GM21367 (cell line): ENCODE data around the gene SELL.
"Not testable (repeated sequence)": the region's sequence is repeated elsewhere in the genome, so short reads cannot be mapped to it uniquely, and the experiment has no call there.

Source experiments
- ATAC-seq: cut with Tn5 transposase; IDR thresholded peaks from one replicate; pipeline ENCODE4 v1.9.1; 2021; ENCODE audit not compliant: unreplicated experiment

The SELL gene

GRCh38 chr1:169670244-169670643 is 41.2 kb downstream of the SELL start:
- not testable (repeated sequence) for ATAC-seq

DNA sequence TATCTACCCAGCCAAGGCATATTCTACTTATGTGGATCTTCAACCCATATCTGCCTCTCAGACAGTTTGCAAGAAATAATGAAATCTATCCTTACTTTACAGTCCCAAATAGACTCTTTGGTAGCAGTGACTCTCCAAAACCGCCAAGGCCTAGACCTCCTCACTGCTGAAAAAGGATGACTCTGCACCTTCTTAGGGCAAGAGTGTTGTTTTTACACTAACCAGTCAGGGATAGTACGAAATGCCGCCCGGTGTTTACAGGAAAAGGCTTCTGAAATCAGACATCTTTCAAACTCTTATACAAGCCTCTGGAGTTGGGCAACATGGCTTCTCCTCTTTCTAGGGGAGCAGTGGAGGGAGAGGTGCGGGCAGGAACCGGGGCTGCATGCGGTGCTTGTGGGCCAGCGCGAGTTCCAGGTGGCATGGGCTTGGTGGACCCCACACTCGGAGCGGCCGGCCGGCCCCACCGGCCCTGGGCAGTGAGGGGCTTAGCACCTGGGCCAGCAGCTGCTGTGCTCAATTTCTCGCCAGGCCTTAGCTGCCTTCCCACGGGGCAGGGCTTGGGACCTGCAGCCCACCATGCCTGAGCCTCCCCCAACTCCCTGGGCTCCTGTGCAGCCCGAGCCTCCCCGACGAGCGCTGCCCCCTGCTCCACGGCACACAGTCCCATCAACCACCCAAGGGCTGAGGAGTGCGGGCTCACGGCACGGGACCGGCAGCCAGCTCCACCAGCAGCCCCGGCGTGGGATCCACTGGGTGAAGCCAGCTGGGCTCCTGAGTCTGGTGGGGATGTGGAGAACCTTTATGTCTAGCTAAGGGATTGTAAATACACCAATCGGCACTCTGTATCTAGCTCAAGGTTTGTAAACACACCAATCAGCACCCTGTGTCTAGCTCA is 43.5 kb downstream of the SELL start:
- not testable (repeated sequence) for ATAC-seq

DNA sequence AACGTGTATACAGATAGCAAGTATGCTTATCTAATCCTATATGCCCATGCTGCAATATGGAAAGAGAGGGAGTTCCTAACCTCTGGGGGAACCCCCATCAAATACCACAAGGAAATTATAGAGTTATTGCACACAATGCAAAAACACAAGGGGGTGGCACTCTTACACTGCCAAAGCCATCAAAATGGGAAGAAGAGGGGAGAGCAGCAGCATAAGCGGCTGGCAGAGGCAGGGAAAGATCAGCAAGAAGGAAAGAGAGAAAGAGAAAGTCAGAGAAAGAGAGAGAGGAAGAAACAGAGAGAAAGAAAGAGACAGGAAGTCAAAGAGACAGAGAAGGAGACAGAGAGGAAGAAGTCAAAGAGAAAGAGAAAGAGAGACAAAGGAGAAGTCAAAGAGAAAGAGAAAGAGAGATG is 44.2 kb downstream of the SELL start:
- peak; percentile 62 for ATAC-seq

DNA sequence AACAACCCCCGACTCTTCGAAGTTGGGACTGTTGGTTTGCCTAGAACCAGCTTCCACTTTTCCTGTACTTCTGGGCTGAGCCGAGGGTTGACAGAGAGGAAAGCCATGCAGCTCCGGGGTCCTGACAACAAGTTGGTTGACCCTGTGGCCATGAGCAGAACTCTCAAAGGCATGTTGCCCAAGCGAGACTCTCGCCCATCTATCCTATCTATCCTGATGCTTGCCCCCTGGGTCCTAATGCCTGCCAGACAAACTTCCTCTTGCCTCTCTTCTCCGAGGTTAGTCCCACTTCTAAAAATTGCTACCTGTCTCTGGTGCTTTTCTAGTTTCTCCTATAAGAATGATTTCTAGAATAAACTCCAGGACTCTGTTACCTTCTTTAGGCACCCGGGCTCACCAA is 48.7 kb downstream of the SELL start:
- not testable (repeated sequence) for ATAC-seq

DNA sequence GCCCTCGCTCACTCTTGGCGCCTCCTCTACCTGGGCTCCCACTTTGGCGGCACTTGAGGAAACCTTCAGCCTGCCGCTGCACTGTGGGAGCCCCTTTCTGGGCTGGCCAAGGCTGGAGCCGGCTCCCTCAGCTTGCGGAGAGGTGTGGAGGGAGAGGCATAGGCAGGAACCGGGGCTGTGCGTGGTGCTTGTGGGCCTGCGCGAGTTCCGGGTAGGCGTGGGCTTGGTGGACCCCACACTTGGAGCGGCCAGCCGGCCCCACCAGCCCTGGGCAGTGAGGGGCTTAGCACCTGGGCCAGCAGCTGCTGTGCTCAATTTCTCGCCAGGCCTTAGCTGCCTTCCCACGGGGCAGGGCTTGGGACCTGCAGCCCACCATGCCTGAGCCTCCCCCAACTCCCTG is 50.4 kb downstream of the SELL start:
- not testable (repeated sequence) for ATAC-seq

- not testable (repeated sequence) for ATAC-seq
Observed at GRCh38 chr1:169658777-169659176, 52.6 kb downstream of the SELL start.

DNA sequence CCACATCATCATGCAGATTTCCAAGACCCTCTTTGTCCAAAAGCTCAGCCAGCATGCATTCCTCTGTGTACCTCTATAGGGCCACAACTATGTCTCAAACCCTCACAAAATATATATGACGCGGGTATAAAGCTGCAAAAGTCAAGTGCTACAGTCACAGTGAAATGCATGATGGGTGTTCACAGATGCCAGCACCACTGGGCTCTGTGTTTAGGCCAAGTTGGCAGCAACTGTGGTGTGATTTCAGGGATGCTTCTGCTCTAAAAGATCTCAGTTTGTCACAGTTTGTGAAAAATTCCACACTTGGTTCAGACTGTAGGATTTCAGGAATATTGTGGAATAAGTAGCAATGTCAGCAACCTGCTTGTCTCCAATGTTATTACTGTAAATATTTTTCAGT is 57.5 kb downstream of the SELL start:
- ATAC-seq, result no peak

DNA sequence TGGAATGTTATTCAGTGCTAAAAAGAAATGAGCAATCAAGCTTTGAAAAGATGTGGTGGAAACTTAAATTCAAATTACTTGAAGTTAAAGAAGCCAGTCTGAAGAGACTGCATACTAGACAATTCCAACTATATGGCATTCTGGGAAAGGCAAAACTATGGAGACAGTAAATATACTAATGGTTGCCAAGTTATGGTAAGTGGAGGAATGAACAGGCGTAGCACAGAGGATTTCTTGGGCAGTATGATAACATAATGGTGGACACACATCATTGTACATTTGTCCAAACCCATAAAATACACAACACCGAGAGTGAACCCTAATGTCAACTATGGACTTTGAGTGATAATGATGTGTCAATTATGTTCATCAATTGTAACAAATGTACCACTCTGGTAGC is 60.4 kb downstream of the SELL start:
- ATAC-seq, result no peak

GRCh38 chr1:169650551-169650950 is 60.9 kb downstream of the SELL start:
- no peak for ATAC-seq

DNA sequence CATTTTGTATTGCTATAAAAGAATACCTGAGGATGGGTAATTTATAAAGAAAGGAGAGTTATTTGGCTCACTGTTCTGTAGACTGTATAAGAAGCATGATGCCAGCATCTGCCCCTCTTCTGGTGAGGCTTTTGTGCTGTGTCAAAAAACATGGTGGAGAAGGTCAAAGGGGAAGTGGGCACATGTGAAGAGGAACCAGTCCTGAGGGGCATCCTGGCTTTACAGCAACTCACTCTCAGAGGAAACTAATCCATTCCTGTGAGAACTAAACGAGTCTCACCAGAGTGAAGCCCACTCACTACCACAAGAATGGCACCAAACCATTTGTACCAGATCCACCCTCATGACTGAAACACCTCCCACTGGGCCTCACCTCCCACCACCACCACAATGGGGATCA is 62.7 kb downstream of the SELL start:
- no peak for ATAC-seq

DNA sequence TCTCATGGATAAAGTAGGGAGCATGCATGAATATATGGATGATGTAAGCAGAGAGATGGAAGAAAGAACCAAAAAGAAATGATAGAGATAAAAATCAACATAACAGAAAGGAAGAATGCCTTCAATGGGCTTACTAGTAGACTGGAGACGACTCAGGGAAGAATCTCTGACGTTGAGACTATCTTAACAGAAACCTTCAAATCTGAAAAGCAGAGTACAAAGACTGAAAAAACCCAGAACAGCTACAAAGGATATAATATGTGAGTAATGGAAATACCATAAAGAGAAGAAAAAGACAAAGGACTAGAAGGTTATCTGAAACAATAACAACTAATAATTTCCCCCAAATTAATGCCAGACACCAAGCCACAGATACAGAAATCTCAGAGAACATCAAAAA is 63.2 kb downstream of the SELL start:
- ATAC-seq, result no peak

- no peak for ATAC-seq
Observed at GRCh38 chr1:169647512-169647911, 63.9 kb downstream of the SELL start.

DNA sequence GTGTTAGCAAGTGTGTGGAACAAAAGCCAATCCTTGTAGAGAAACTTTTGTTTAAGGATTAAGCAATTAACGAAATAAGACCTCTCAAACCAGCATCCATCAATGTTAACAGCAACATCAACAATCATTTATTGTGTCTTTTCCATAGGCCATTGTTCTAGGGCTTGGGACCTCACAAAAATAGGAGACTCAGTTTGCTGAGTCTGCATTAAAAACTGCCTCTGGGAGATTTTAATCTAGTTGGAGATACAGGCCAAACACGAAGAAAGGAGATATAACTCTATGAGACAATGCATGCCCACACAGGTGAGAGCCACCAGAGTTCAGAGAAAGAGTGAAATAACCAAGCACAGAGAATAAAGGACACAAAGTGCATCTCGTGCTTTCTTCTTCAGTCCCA is 67.1 kb downstream of the SELL start:
- ATAC-seq, result no peak
